K562 (cell line): ENCODE results near the gene TEX261. TPM values are rescaled to one million over a fixed set of nuclear protein-coding genes. Genes with fewer than 3 reads are reported as not detected.

ENCODE experiments used
- ATAC-seq: fragments of 200-7000 bp; cut with Tn5 transposase; 3 replicates; pipeline ENCODE4 v1.9.1; 2020; ENCODE audit warnings: moderate library complexity
- BruUV-seq: library from RNA; stranded (reverse); fragments of 400-500 nt; replicated peaks from 2 replicates; lab custom pipeline; 2021; lab: Mats Ljungman, UMichigan
- CTCF ChIA-PET: fragments of 300-600 bp; formaldehyde crosslinking; extraction: SDS; loops from one replicate; lab custom pipeline; 2021; ENCODE audit warnings: low intra/inter-chr PET ratio; lab: Yijun Ruan, JAX
- POLR2A ChIA-PET: fragments of 300-600, 350-650 bp; sonication (Branson Sonifier 250); formaldehyde crosslinking; extraction: SDS; loops from one replicate; lab custom pipeline; 2021; ENCODE audit warnings: antibody characterized with exemption, inconsistent platforms; lab: Yijun Ruan, JAX
- DNase-seq, 4 experiments: peaks; one replicate each; pipeline versions ENCODE4 v3.0.0 to v3.0.0-alpha.2; 2011 to 2018; ENCODE audit warnings: low spot score in 3 of 4, mixed read lengths in 3 of 4; ENCODE audit errors: extremely low read depth in 1 of 4
- FAIRE-seq: peaks from 2 replicates; lab custom pipeline; 2011; peaks lifted over from hg19 to GRCh38; lab: Jason Lieb, UNC
- H2AFZ ChIP-seq: 2 replicates; pipeline ENCODE4 v1.6.0; 2011; ENCODE audit warnings: low read depth, low read length, control low read depth, inconsistent platforms
- H3K27ac ChIP-seq: fragments of 200-600 bp; 3 replicates; pipeline ENCODE4 v1.8.0; 2011; ENCODE audit warnings: low read depth, mild to moderate bottlenecking, control low read depth, inconsistent platforms, low read length, moderate library complexity, mixed read lengths; ENCODE audit errors: extremely low read depth
- H3K27me3 ChIP-seq, 2 experiments: fragments of 300-600 bp in 1 of 2; 2 replicates in 1 of 2; 3 replicates in 1 of 2; pipeline versions ENCODE4 v1.6.0 to v1.8.0; 2011; ENCODE audit warnings: inconsistent platforms in 2 of 2, low read length in 2 of 2, mild to moderate bottlenecking in 1 of 2, mixed read lengths in 1 of 2, moderate library complexity in 1 of 2; ENCODE audit not compliant: control insufficient read depth in 2 of 2, insufficient read depth in 2 of 2
- H3K36me3 ChIP-seq: fragments of 300-600 bp; 3 replicates; pipeline ENCODE4 v1.8.0; 2011; ENCODE audit warnings: mild to moderate bottlenecking, low read length, inconsistent platforms; ENCODE audit not compliant: control insufficient read depth, insufficient read depth
- H3K4me1 ChIP-seq, 2 experiments: fragments of 200-600 bp in 1 of 2; replicated peaks in 1 of 2; 2 replicates in 1 of 2; 3 replicates in 1 of 2; pipeline versions ENCODE4 v1.5.1 to v1.8.0; 2011; ENCODE audit warnings: inconsistent platforms in 2 of 2, low read length in 2 of 2, mild to moderate bottlenecking in 1 of 2, mixed read lengths in 1 of 2, moderate library complexity in 1 of 2; ENCODE audit not compliant: control insufficient read depth in 2 of 2, insufficient read depth in 2 of 2
- H3K4me2 ChIP-seq: 2 replicates; pipeline ENCODE4 v1.6.1; 2011; ENCODE audit warnings: low read length, control low read depth, inconsistent platforms, mixed read lengths; ENCODE audit not compliant: insufficient read depth
- H3K4me3 ChIP-seq: fragments of 200-600 bp; sonication (generic), shearing (Covaris generic); 2 replicates; pipeline ENCODE4 v1.5.1; 2016; ENCODE audit warnings: control low read depth, inconsistent platforms
- H3K79me2 ChIP-seq: fragments of 200-600 bp; 3 replicates; pipeline ENCODE4 v1.8.0; 2011; ENCODE audit warnings: low read length, inconsistent platforms; ENCODE audit not compliant: control insufficient read depth, insufficient read depth
- H3K9ac ChIP-seq, 2 experiments: 2 replicates each; pipeline versions ENCODE4 v1.6.0 to v1.6.1; 2011; ENCODE audit warnings: low read depth in 2 of 2, low read length in 2 of 2, control low read depth in 1 of 2, inconsistent platforms in 1 of 2, mild to moderate bottlenecking in 1 of 2, mixed read lengths in 1 of 2; ENCODE audit not compliant: insufficient read depth in 1 of 2
- H3K9me1 ChIP-seq: one replicate; pipeline ENCODE4 v1.6.0; 2011; ENCODE audit warnings: inconsistent platforms, mild to moderate bottlenecking, low read length, moderate library complexity; ENCODE audit not compliant: control insufficient read depth, insufficient read depth
- H3K9me3 ChIP-seq: replicated peaks from 2 replicates; pipeline ENCODE4 v1.5.1; 2011; ENCODE audit warnings: low read depth, low read length, inconsistent platforms; ENCODE audit not compliant: control insufficient read depth, insufficient read depth
- H4K20me1 ChIP-seq: replicated peaks from 2 replicates; pipeline ENCODE4 v1.6.1; 2011; ENCODE audit warnings: low read length, inconsistent platforms, mixed read lengths; ENCODE audit not compliant: control insufficient read depth, insufficient read depth
- ARID1B ChIP-seq: fragments of 450-650 bp; IDR thresholded peaks from 2 replicates; pipeline ENCODE4 v1.6.1; 2016; ENCODE audit warnings: antibody characterized with exemption, mild to moderate bottlenecking, inconsistent platforms
- BHLHE40 ChIP-seq: IDR thresholded peaks from 2 replicates; pipeline ENCODE4 v1.6.1; 2011; ENCODE audit warnings: low read length, improper control_type of control experiment
- BMI1 ChIP-seq: fragments of 150-350 bp; IDR thresholded peaks from 2 replicates; pipeline ENCODE4 v1.6.1; 2014; ENCODE audit warnings: low read length
- CTBP1 ChIP-seq: fragments of 450-650 bp; IDR thresholded peaks from 2 replicates; pipeline ENCODE4 v1.6.1; 2016; ENCODE audit warnings: borderline replicate concordance
- ELF1 ChIP-seq: fragments of 200-800 bp; sonication (Bioruptor generic); IDR thresholded peaks from 2 replicates; pipeline ENCODE4 v1.6.1; 2016; ENCODE audit warnings: missing genetic modification characterization, missing compliant biosample characterization
- EWSR1 ChIP-seq: fragments of 450-650 bp; IDR thresholded peaks from 2 replicates; pipeline ENCODE4 v1.6.1; 2018; ENCODE audit warnings: borderline replicate concordance, mild to moderate bottlenecking, low read depth, moderate library complexity; ENCODE audit not compliant: partially characterized antibody
- FOXO4 ChIP-seq: fragments of 450-650 bp; formaldehyde crosslinking; IDR thresholded peaks from 2 replicates; pipeline ENCODE4 v1.4.0; 2020; ENCODE audit warnings: mild to moderate bottlenecking, moderate library complexity
- HSF4 ChIP-seq: fragments of 250-450 bp; sonication (Bioruptor Pico); IDR thresholded peaks from 2 replicates; pipeline ENCODE4 v2.1.2; 2022; ENCODE audit warnings: mild to moderate bottlenecking, moderate library complexity, borderline replicate concordance
- ILF3 ChIP-seq: fragments of 450-650 bp; IDR thresholded peaks from 2 replicates; pipeline ENCODE4 v1.6.1; 2018; ENCODE audit warnings: antibody characterized with exemption, mild to moderate bottlenecking, moderate library complexity, borderline replicate concordance
- KAT8 ChIP-seq: fragments of 450-650 bp; IDR thresholded peaks from 2 replicates; pipeline ENCODE4 v1.6.1; 2016; ENCODE audit warnings: low read depth, mild to moderate bottlenecking
- LCOR ChIP-seq: sonication (generic); formaldehyde crosslinking; IDR thresholded peaks from 2 replicates; pipeline ENCODE4 v1.8.0; 2022; ENCODE audit warnings: mild to moderate bottlenecking, missing genetic modification reagents
- NEUROD1 ChIP-seq: fragments of 150-350 bp; IDR thresholded peaks from 2 replicates; pipeline ENCODE4 v1.6.1; 2014; ENCODE audit warnings: borderline replicate concordance, low read length, low read depth; ENCODE audit not compliant: partially characterized antibody
- NR0B1 ChIP-seq: fragments of 450-650 bp; IDR thresholded peaks from one replicate; pipeline ENCODE4 v1.6.1; 2018; ENCODE audit warnings: mild to moderate bottlenecking, moderate library complexity; ENCODE audit not compliant: partially characterized antibody
- TAF1 ChIP-seq: IDR thresholded peaks from 2 replicates; pipeline ENCODE4 v1.6.1; 2011; ENCODE audit warnings: mild to moderate bottlenecking, low read length, moderate library complexity; ENCODE audit not compliant: insufficient read depth, control insufficient read depth, severe bottlenecking; ENCODE audit errors: extremely low read depth
- ZNF146 ChIP-seq: IDR thresholded peaks from one replicate; pipeline ENCODE4 v1.6.1; 2018; ENCODE audit warnings: missing compliant biosample characterization; ENCODE audit not compliant: unreplicated experiment
- ZNF197 ChIP-seq: fragments of 200-800 bp; sonication (Bioruptor generic); IDR thresholded peaks from 2 replicates; pipeline ENCODE4 v1.6.1; 2016; ENCODE audit warnings: low read depth, missing genetic modification characterization, missing compliant biosample characterization
- ZNF431 ChIP-seq: sonication (generic); formaldehyde crosslinking; IDR thresholded peaks from 2 replicates; pipeline ENCODE4 v1.8.0; 2022; ENCODE audit warnings: mild to moderate bottlenecking, missing genetic modification reagents
- ZNF695 ChIP-seq: fragments of 450-650 bp; formaldehyde crosslinking; IDR thresholded peaks from 2 replicates; pipeline ENCODE4 v1.4.0; 2020; ENCODE audit warnings: mild to moderate bottlenecking, moderate library complexity
- WGBS: fragments of 100-300 bp; shearing (Covaris generic); methylation state at CpG from one replicate; pipeline ENCODE4 v1.1.6; 2016; ENCODE audit warnings: low coverage, mixed read lengths; ENCODE audit not compliant: insufficient coverage; ENCODE audit errors: missing lambda C conversion rate; 5-methylcytosine and 5-hydroxymethylcytosine counted together
- in situ Hi-C: fragments of 300-500 bp; cut with MboI; formaldehyde crosslinking; loops from 4 replicates; pipeline ENCODE4 v1.15.0; 2018; ENCODE audit warnings: inconsistent platforms, mixed read lengths
- intact Hi-C: fragments of 100-400 bp; cut with micrococcal nuclease; formaldehyde crosslinking; loops from 2 replicates; pipeline ENCODE4 v1.14.2; 2022
- polyA plus RNA-seq, 8 experiments: library from polyadenylated mRNA; depleted of rRNA in 4 of 8; stranded (reverse) in 5 of 8; unstranded in 3 of 8; fragments of >200 nt; fragmentation: Nextera tagmentation in 2 of 8; fragmentation: Illumina TruSeq in 1 of 8; extraction: Ambion mirVana in 2 of 8; extraction: Trizol in 1 of 8; gene quantifications; 2 replicates each; pipeline versions ENCODE4 v1.2.1 to v1.2.3, GENCODE V29; 2011 to 2014; ENCODE audit warnings: inconsistent platforms in 1 of 8, missing spikeins in 1 of 8
- total RNA-seq, 7 experiments: library from RNA; depleted of rRNA in 6 of 7; stranded (reverse); fragments of >200 nt in 6 of 7; fragmentation: Illumina TruSeq in 2 of 7; extraction: Trizol in 2 of 7; gene quantifications; 2 replicates each; pipeline versions ENCODE4 v1.2.1 to v1.2.3, GENCODE V29; 2011 to 2021; ENCODE audit warnings: low replicate concordance in 1 of 7
- TF ChIP-seq, protein P1 (sequence below): sonication (generic); formaldehyde crosslinking; IDR thresholded peaks from 2 replicates; pipeline ENCODE4 v1.8.0; 2022; ENCODE audit warnings: mild to moderate bottlenecking, missing genetic modification reagents

The TEX261 gene
- total and polyA plus RNA-seq, 9 of the 15 experiments (the other 6 are each of a cell fraction or from before 2014, with no cell fraction given), result 11.9 to 110 (median 51.9) TPM

GRCh38 chr2:70954886-70955285, 39.8 kb downstream of the TEX261 start:
- in situ Hi-C loops, result no loop called here

More at GRCh38 chr2:70954886-70955285, 39.8 kb downstream of the TEX261 start:
- no TSS peak for BruUV-seq
- no peak for TF ChIP-seq ZNF146 (CRISPR knock-in tag)
- TF ChIP-seq BMI1, result no peak
- no peak for TF ChIP-seq ARID1B
- TF ChIP-seq ZNF431 (CRISPR knock-in tag), result no peak
- no peak for TF ChIP-seq ZNF197 (CRISPR knock-in tag)
- no peak for TF ChIP-seq KAT8
- TF ChIP-seq CTBP1, result no peak
- no peak for TF ChIP-seq NEUROD1
- no peak for TF ChIP-seq ELF1
- TF ChIP-seq ZNF695, result no peak
- TF ChIP-seq EWSR1, result no peak
- no peak for TF ChIP-seq LCOR (CRISPR knock-in tag)
- no peak for TF ChIP-seq NR0B1
- TF ChIP-seq FOXO4 (CRISPR knock-in tag), result no peak
- TF ChIP-seq, protein P1, sequence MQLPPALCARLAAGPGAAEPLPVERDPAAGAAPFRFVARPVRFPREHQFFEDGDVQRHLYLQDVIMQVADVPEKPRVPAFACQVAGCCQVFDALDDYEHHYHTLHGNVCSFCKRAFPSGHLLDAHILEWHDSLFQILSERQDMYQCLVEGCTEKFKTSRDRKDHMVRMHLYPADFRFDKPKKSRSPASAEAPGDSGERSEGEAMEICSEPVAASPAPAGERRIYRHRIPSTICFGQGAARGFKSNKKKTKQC (CRISPR knock-in tag), result no peak
- TF ChIP-seq BHLHE40, result no peak
- TF ChIP-seq TAF1, result no peak
- TF ChIP-seq HSF4 (CRISPR knock-in tag), result no peak
- no peak for TF ChIP-seq ILF3
- no peaks in the 10 kb centered on the region for H3K36me3 ChIP-seq
- ChIA-PET CTCF (no interaction called here), POLR2A (interaction anchor here (0.9 kb wide), 1 partner anchor 91 kb away, joined by 3 read pairs; no protein-coding TSS in a partner anchor)
- ATAC-seq, result no peak
- peaks cover 19 to 39% of the 10 kb centered on the region in 2 experiments for H3K27me3 ChIP-seq
- H3K9me3 ChIP-seq, result no peaks in the 10 kb centered on the region
- H4K20me1 ChIP-seq, result no peaks in the 10 kb centered on the region
- H3K9me1 ChIP-seq, result no peaks in the 10 kb centered on the region
- no peak overlapping the region for H3K4me2 ChIP-seq
- 4% methylated on average over 7 of the region's 7 CpGs for WGBS
- no peak overlapping the region for H3K9ac ChIP-seq
- H3K4me1 ChIP-seq, result peaks cover 0 to 1% of the 10 kb centered on the region in 2 experiments; a peak in 1 of 5 replicates
- H3K27ac ChIP-seq, result no peak overlapping the region
- no peak for DNase-seq
- H2AFZ ChIP-seq, result no peak overlapping the region
- no peaks in the 10 kb centered on the region for H3K79me2 ChIP-seq
- intact Hi-C loops, result no loop called here
- FAIRE-seq, result no peak
- H3K4me3 ChIP-seq, result no peak overlapping the region
